Measurements from ENCODE around the gene MARK4. TPM values are rescaled to one million over a fixed set of nuclear protein-coding genes. Genes with fewer than 3 reads are reported as not detected.

MARK4 gene
- total RNA-seq, 1 experiment from 2014 or later, result 58.5 TPM

GRCh38 chr19:45315304-45315703 is 64.2 kb downstream of the MARK4 start:
- peaks cover 77% of the 10 kb centered on the region for H3K27me3 Mint-ChIP-seq (ENCODE audit: low read depth)
- no peak overlapping the region for H3K27ac Mint-ChIP-seq
- ChIA-PET CTCF (interaction anchor here (0.9 kb wide), 1 partner anchor 87 kb away, joined by 3 read pairs; no protein-coding TSS in a partner anchor), POLR2A (no interaction called here)
- no peaks in the 10 kb centered on the region for H3K4me1 Mint-ChIP-seq
- H3K9me3 Mint-ChIP-seq, result no peaks in the 10 kb centered on the region
- TF ChIP-seq CBFB (CRISPR knock-in tag; IDR thresholded peaks at IDR 0.05; ENCODE audit: low read depth) (no peak), KAT7 (CRISPR knock-in tag; IDR thresholded peaks at IDR 0.05; ENCODE audit: borderline replicate concordance) (no peak), FOXK1 (CRISPR knock-in tag; IDR thresholded peaks at IDR 0.05) (no peak), STAT6 (CRISPR knock-in tag; conservative IDR thresholded peaks at IDR 0.05; ENCODE audit: low read depth) (no peak), ZNF263 (CRISPR knock-in tag; IDR thresholded peaks at IDR 0.05; ENCODE audit: low read depth) (no peak), NR2C2 (CRISPR knock-in tag; IDR thresholded peaks at IDR 0.05) (no peak)
- no peak for ATAC-seq
- H3K4me3 Mint-ChIP-seq, result no peak overlapping the region
- H3K36me3 Mint-ChIP-seq, result no peaks in the 10 kb centered on the region
- DNase-seq (ENCODE audit: low spot score), result no peak

DNA sequence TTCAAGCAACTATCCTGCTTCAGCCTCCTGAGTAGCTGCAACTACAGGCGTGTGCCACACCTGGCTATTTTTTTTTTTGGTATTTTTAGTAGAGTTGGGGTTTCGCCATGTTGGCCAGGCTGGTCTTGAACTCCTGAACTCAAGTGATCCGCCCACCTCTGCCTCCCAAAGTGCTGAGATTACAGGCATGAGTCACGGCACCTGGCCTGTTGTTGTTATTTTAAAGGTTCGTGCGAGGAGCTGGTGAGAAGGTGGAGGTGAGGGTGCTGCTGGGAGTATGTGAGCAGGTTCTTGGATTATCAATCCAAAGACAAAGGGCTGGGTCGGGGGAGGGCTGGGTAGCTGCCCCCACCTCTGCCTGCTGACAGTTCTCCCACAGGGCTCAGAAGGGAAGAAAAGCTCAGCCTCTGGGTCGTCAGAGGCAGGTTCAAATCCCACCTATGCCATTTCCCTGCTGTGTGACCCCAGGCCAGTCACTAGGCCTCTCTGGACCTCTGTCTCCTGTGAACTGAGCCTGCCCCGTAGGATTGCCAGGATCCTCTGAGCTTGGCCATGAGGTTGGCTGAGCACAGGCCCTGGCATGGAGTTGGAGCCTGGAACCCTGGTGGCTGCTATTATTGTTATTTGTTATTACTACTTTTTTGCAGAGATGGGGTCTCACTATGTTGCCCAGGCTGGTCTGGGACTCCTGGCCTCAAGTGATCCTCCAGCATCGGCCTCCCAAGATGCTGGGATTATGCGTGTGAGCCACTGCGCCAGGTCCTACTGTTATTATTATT is 70.1 kb downstream of the MARK4 start:
- H3K9me3 Mint-ChIP-seq, result no peaks in the 10 kb centered on the region
- POLR2A ChIA-PET, result no interaction called here
- H3K4me3 Mint-ChIP-seq, result no peak overlapping the region
- CTCF ChIA-PET, result interaction anchor here (0.6 kb wide), 1 partner anchor 70 kb away, joined by 4 read pairs; no protein-coding TSS in a partner anchor
- TF ChIP-seq GTF2I (CRISPR knock-in tag; conservative IDR thresholded peaks at IDR 0.05) (peak; percentile 65; the same call in 1 of the 2 replicates), ZNF219 (CRISPR knock-in tag; IDR thresholded peaks at IDR 0.05; ENCODE audit: borderline replicate concordance) (no peak), ELF4 (CRISPR knock-in tag; IDR thresholded peaks at IDR 0.05; ENCODE audit: low read depth) (no peak), IRF2 (CRISPR knock-in tag; IDR thresholded peaks at IDR 0.05; ENCODE audit: borderline replicate concordance, low read depth) (no peak), USF2 (CRISPR knock-in tag; IDR thresholded peaks at IDR 0.05) (no peak), ZNF121 (CRISPR knock-in tag; IDR thresholded peaks at IDR 0.05) (peak; percentile 94; the same call in 1 of the 2 replicates), ETV6 (CRISPR knock-in tag; IDR thresholded peaks at IDR 0.05) (no peak)
- DNase-seq (ENCODE audit: low spot score), result no peak
- no peak overlapping the region for H3K27ac Mint-ChIP-seq
- ATAC-seq, result no peak
- peaks cover 15% of the 10 kb centered on the region for H3K4me1 Mint-ChIP-seq
- H3K27me3 Mint-ChIP-seq (ENCODE audit: low read depth), result peaks cover 45% of the 10 kb centered on the region
- no peaks in the 10 kb centered on the region for H3K36me3 Mint-ChIP-seq

DNA sequence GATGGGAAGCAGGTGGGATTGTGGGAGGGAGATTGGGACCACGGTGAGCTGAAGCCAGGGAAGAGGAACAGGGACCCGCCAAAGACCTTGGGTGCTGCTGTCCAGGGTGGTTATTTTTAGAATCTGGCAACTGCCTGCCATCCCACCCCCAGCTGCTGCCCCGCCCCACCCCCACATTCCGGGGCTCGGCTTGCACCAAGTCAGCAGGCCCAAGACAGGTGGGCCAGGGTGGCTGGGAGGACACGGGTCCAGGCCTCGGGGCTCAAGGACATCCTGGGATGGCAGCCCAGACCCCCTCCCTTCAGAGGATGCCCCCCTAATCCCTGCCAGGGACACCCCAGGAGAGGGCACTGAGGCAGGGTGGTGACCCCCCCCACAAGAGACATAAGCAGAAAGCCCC is 70.8 kb downstream of the MARK4 start:
- Mint-ChIP-seq H3K36me3 (no peaks in the 10 kb centered on the region), H3K4me1 (peaks cover 18% of the 10 kb centered on the region), H3K9me3 (no peaks in the 10 kb centered on the region), H3K4me3 (no peak overlapping the region), H3K27me3 (ENCODE audit: low read depth) (peaks cover 39% of the 10 kb centered on the region), H3K27ac (no peak overlapping the region)
- DNase-seq (ENCODE audit: low spot score) (no peak), ATAC-seq (no peak)
- POLR2A ChIA-PET, result no interaction called here
- CTCF ChIA-PET, result no interaction called here
- TF ChIP-seq FOXK1 (CRISPR knock-in tag; IDR thresholded peaks at IDR 0.05) (no peak), KAT7 (CRISPR knock-in tag; IDR thresholded peaks at IDR 0.05; ENCODE audit: borderline replicate concordance) (no peak), IRF2 (CRISPR knock-in tag; IDR thresholded peaks at IDR 0.05; ENCODE audit: borderline replicate concordance, low read depth) (no peak), ZNF263 (CRISPR knock-in tag; IDR thresholded peaks at IDR 0.05; ENCODE audit: low read depth) (no peak), ZNF425 (CRISPR knock-in tag; conservative IDR thresholded peaks at IDR 0.05) (no peak), NR3C1 (CRISPR knock-in tag; conservative IDR thresholded peaks at IDR 0.05; ENCODE audit: low read depth) (no peak), MLX (CRISPR knock-in tag; IDR thresholded peaks at IDR 0.05) (no peak), ZNF416 (CRISPR knock-in tag; IDR thresholded peaks at IDR 0.05) (no peak), ATF2 (CRISPR knock-in tag; IDR thresholded peaks at IDR 0.05; ENCODE audit: borderline replicate concordance, low read depth) (no peak), ZNF219 (CRISPR knock-in tag; IDR thresholded peaks at IDR 0.05; ENCODE audit: borderline replicate concordance) (no peak), ATF3 (CRISPR knock-in tag; conservative IDR thresholded peaks at IDR 0.05) (no peak)
